ENCODE measurements around the gene MARK3. TPM values are rescaled to one million over a fixed set of nuclear protein-coding genes. Genes with fewer than 3 reads are reported as not detected.
A peak's percentile ranks its signal among the peaks of the same experiment; 100 is the strongest.

MARK3 gene
- total RNA-seq, 2 experiments from 2014 or later = 76.0 to 84.2 TPM

- peaks cover 8% of the 10 kb centered on the region for H3K36me3 Mint-ChIP-seq (ENCODE audit: low read depth)
- H3K27me3 Mint-ChIP-seq = no peaks in the 10 kb centered on the region
- no peak overlapping the region for H3K27ac Mint-ChIP-seq
- H3K4me3 Mint-ChIP-seq = no peak overlapping the region
- H3K4me1 Mint-ChIP-seq = peaks cover 48% of the 10 kb centered on the region
- H3K9me3 Mint-ChIP-seq = no peaks in the 10 kb centered on the region
- ChIA-PET POLR2A (no interaction called here), CTCF (interaction anchor here (0.7 to 4.2 kb wide), 4 partner anchors 12 to 28 kb away, joined by 3 to 29 read pairs (median 3); no protein-coding TSS in a partner anchor)
- no peak for DNase-seq
Measured at GRCh38 chr14:103402695-103403094, 17.5 kb downstream of the MARK3 start.

GRCh38 chr14:103404032-103404918, 19.1 kb downstream of the MARK3 start:
- H3K4me3 Mint-ChIP-seq = peak overlapping the region; percentile 18
- CTCF ChIA-PET = interaction anchor here (1.0 to 2.4 kb wide), 4 partner anchors 10 to 23 kb away, joined by 3 to 10 read pairs (median 6); no protein-coding TSS in a partner anchor
- peak overlapping the region; percentile 45 for H3K27ac Mint-ChIP-seq
- no peaks in the 10 kb centered on the region for H3K9me3 Mint-ChIP-seq
- no peak for DNase-seq
- POLR2A ChIA-PET = interaction anchor here (1.2 kb wide), 1 partner anchor 69 kb away, joined by 3 read pairs; no protein-coding TSS in a partner anchor
- no peaks in the 10 kb centered on the region for H3K27me3 Mint-ChIP-seq
- H3K4me1 Mint-ChIP-seq = peaks cover 39% of the 10 kb centered on the region
- peaks cover 19% of the 10 kb centered on the region for H3K36me3 Mint-ChIP-seq (ENCODE audit: low read depth)

- H3K27me3 Mint-ChIP-seq = no peaks in the 10 kb centered on the region
- H3K27ac Mint-ChIP-seq = no peak overlapping the region
- H3K9me3 Mint-ChIP-seq = no peaks in the 10 kb centered on the region
- peaks cover 37% of the 10 kb centered on the region for H3K4me1 Mint-ChIP-seq
- DNase-seq = no peak
- POLR2A ChIA-PET = interaction anchor here (1.2 kb wide), 1 partner anchor 70 kb away, joined by 3 read pairs; no protein-coding TSS in a partner anchor
- CTCF ChIA-PET = interaction anchor here (1.0 to 2.4 kb wide), 4 partner anchors 11 to 22 kb away, joined by 3 to 10 read pairs (median 6); no protein-coding TSS in a partner anchor
- no peak overlapping the region for H3K4me3 Mint-ChIP-seq
- peaks cover 23% of the 10 kb centered on the region for H3K36me3 Mint-ChIP-seq (ENCODE audit: low read depth)
Measured at GRCh38 chr14:103404920-103405319, 19.7 kb downstream of the MARK3 start.

- Mint-ChIP-seq H3K27ac (no peak overlapping the region), H3K27me3 (no peaks in the 10 kb centered on the region), H3K9me3 (no peaks in the 10 kb centered on the region), H3K4me3 (no peak overlapping the region), H3K36me3 (ENCODE audit: low read depth) (peaks cover 36% of the 10 kb centered on the region), H3K4me1 (peaks cover 8% of the 10 kb centered on the region)
- POLR2A ChIA-PET = no interaction called here
- no peak for DNase-seq
- CTCF ChIA-PET = interaction anchor here (0.7 kb wide), 1 partner anchor 18 kb away, joined by 3 read pairs; no protein-coding TSS in a partner anchor
Measured at GRCh38 chr14:103408491-103409155, 23.4 kb downstream of the MARK3 start.

GRCh38 chr14:103416916-103417315, 31.7 kb downstream of the MARK3 start:
- CTCF ChIA-PET = interaction anchor here (0.6 to 2.3 kb wide), 5 partner anchors 23 to 936 kb away, joined by 3 to 13 read pairs (median 3); no protein-coding TSS in a partner anchor
- Mint-ChIP-seq H3K4me1 (peaks cover 21% of the 10 kb centered on the region), H3K4me3 (no peak overlapping the region), H3K36me3 (ENCODE audit: low read depth) (peaks cover 33% of the 10 kb centered on the region), H3K27ac (no peak overlapping the region), H3K27me3 (no peaks in the 10 kb centered on the region), H3K9me3 (no peaks in the 10 kb centered on the region)
- POLR2A ChIA-PET = interaction anchor here (1.1 kb wide), 1 partner anchor 74 kb away, joined by 3 read pairs; no protein-coding TSS in a partner anchor
- DNase-seq = no peak

GRCh38 chr14:103418481-103418818, 33.2 kb downstream of the MARK3 start:
- ChIA-PET CTCF (interaction anchor here (0.7 to 2.3 kb wide), 2 partner anchors 9 to 28 kb away, joined by 3 to 13 read pairs; no protein-coding TSS in a partner anchor), POLR2A (interaction anchor here (1.2 kb wide), 1 partner anchor 84 kb away, joined by 4 read pairs; the partner anchor contains the start of gene EIF5)
- H3K27me3 Mint-ChIP-seq = no peaks in the 10 kb centered on the region
- peaks cover 22% of the 10 kb centered on the region for H3K4me1 Mint-ChIP-seq
- H3K9me3 Mint-ChIP-seq = no peaks in the 10 kb centered on the region
- no peak overlapping the region for H3K4me3 Mint-ChIP-seq
- H3K27ac Mint-ChIP-seq = no peak overlapping the region
- no peak for DNase-seq
- H3K36me3 Mint-ChIP-seq (ENCODE audit: low read depth) = peaks cover 28% of the 10 kb centered on the region

- peaks cover 25% of the 10 kb centered on the region for H3K4me1 Mint-ChIP-seq
Measured at GRCh38 chr14:103421556-103421955, 36.3 kb downstream of the MARK3 start.

GRCh38 chr14:103423050-103423461, 37.8 kb downstream of the MARK3 start:
- Mint-ChIP-seq H3K9me3 (no peaks in the 10 kb centered on the region), H3K27me3 (no peaks in the 10 kb centered on the region), H3K36me3 (ENCODE audit: low read depth) (peaks cover 20% of the 10 kb centered on the region), H3K27ac (no peak overlapping the region), H3K4me1 (peaks cover 25% of the 10 kb centered on the region), H3K4me3 (no peak overlapping the region)
- no peak for DNase-seq
- ChIA-PET CTCF (no interaction called here), POLR2A (interaction anchor here (1.2 kb wide), 1 partner anchor 89 kb away, joined by 3 read pairs; the partner anchor contains the start of gene EIF5)

More at GRCh38 chr14:103421556-103421955, 36.3 kb downstream of the MARK3 start:
- Mint-ChIP-seq H3K4me3 (no peak overlapping the region), H3K27me3 (no peaks in the 10 kb centered on the region), H3K9me3 (no peaks in the 10 kb centered on the region), H3K27ac (no peak overlapping the region), H3K36me3 (ENCODE audit: low read depth) (peaks cover 29% of the 10 kb centered on the region)
- POLR2A ChIA-PET = no interaction called here
- no peak for DNase-seq
- CTCF ChIA-PET = no interaction called here

- H3K4me1 Mint-ChIP-seq = peaks cover 28% of the 10 kb centered on the region
- H3K9me3 Mint-ChIP-seq = no peaks in the 10 kb centered on the region
- H3K36me3 Mint-ChIP-seq (ENCODE audit: low read depth) = peaks cover 25% of the 10 kb centered on the region
- peak; percentile 45 for DNase-seq
- H3K27me3 Mint-ChIP-seq = no peaks in the 10 kb centered on the region
- POLR2A ChIA-PET = interaction anchor here (0.9 to 1.4 kb wide), 2 partner anchors 43 to 93 kb away, joined by 3 to 6 read pairs; partner anchors contain the start of genes EIF5 and MARK3
- H3K27ac Mint-ChIP-seq = peak overlapping the region; percentile 60
- CTCF ChIA-PET = interaction anchor here (0.6 to 1.7 kb wide), 7 partner anchors 10 to 131 kb away, joined by 3 to 7 read pairs (median 3); no protein-coding TSS in a partner anchor
- H3K4me3 Mint-ChIP-seq = no peak overlapping the region
Measured at GRCh38 chr14:103427485-103428443, 42.5 kb downstream of the MARK3 start.

GRCh38 chr14:103428723-103429556, 43.7 kb downstream of the MARK3 start:
- no peaks in the 10 kb centered on the region for H3K27me3 Mint-ChIP-seq
- CTCF ChIA-PET = no interaction called here
- no peak for DNase-seq
- H3K9me3 Mint-ChIP-seq = no peaks in the 10 kb centered on the region
- peak overlapping the region; percentile 16 for H3K27ac Mint-ChIP-seq
- H3K4me1 Mint-ChIP-seq = peaks cover 26% of the 10 kb centered on the region
- H3K36me3 Mint-ChIP-seq (ENCODE audit: low read depth) = peaks cover 19% of the 10 kb centered on the region
- no peak overlapping the region for H3K4me3 Mint-ChIP-seq
- POLR2A ChIA-PET = interaction anchor here (1.4 kb wide), 1 partner anchor 44 kb away, joined by 3 read pairs; the partner anchor contains the start of gene MARK3

GRCh38 chr14:103430358-103430757, 45.1 kb downstream of the MARK3 start:
- no peaks in the 10 kb centered on the region for H3K27me3 Mint-ChIP-seq
- no peak overlapping the region for H3K27ac Mint-ChIP-seq
- ChIA-PET CTCF (interaction anchor here (0.6 kb wide), 1 partner anchor 27 kb away, joined by 3 read pairs; no protein-coding TSS in a partner anchor), POLR2A (no interaction called here)
- H3K36me3 Mint-ChIP-seq (ENCODE audit: low read depth) = peaks cover 19% of the 10 kb centered on the region
- H3K4me3 Mint-ChIP-seq = no peak overlapping the region
- H3K9me3 Mint-ChIP-seq = no peaks in the 10 kb centered on the region
- peaks cover 26% of the 10 kb centered on the region for H3K4me1 Mint-ChIP-seq
- DNase-seq = no peak

Measured in activated CD4-positive, alpha-beta memory T cell treated with anti-CD3 and anti-CD28 coated beads, Interleukin-2, amount 10 ng/mL, durations not matched to agents 7 days and 5 days (primary cell).